ENCODE data around the gene CD58.
"Not testable (repeated sequence)": the region's sequence is repeated elsewhere in the genome, so short reads cannot be mapped to it uniquely, and the experiment has no call there.

- not testable (repeated sequence) for TF ChIP-seq CTCF (conservative IDR thresholded peaks at IDR 0.05; ENCODE audit: low read depth, low read length); EZH2 (IDR thresholded peaks at IDR 0.05; ENCODE audit: borderline replicate concordance, low read depth, low read length, poor library complexity, severe bottlenecking)
Measured at GRCh38 chr1:116596742-116597307, 26.0 kb upstream of the CD58 start.

Measured in A673 (cell line).